ENCODE data around the gene AMMECR1. TPM values are rescaled to one million over a fixed set of nuclear protein-coding genes. Genes with fewer than 3 reads are reported as not detected.

Gene AMMECR1
- total and polyA plus RNA-seq, 2 of the 4 experiments (the other 2 are of a cell fraction) = 7.0 to 11.3 TPM

DNA sequence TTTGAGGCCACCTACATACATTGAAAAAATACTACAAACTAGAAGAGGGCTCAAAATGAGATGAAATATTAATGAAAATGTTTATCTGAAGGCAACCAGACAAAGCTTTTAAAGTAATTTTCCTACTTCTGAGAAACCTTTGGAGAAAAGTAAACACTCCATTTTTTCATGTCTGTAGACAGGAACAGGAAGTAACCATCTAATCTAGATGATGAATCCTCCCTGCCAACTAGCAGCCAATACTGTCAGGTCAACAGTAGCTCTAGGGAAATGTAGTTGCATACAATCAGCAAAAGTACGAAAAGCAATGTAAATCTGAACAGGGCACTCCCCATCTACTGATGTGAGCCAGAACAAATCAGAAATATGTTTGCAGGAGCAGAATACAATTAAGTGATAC is 49.0 kb downstream of the AMMECR1 start:
- dilution Hi-C loops (cut with HindIII; ENCODE audit: low sequenced_read_pairs, unreplicated experiment) = no loop called here
- in situ Hi-C loops (cut with MboI; ENCODE audit: low sequenced_read_pairs) = no loop called here
- no peak for ATAC-seq (ENCODE audit: low read depth)

More for the DNA sequence above, 49.0 kb downstream of the AMMECR1 start:
- no CpG with 5 or more reads among the region's 1 CpG for whole genome bisulfite sequencing, 2 experiments (ENCODE audit: extremely low coverage in 2 of 2, insufficient read length in 1 of 2)
- Histone ChIP-seq H3K27me3 (ENCODE audit: control insufficient read depth, insufficient read depth, low read length) (peaks cover 1% of the 10 kb centered on the region; the same call in 1 of the 2 replicates), H3K4ac (ENCODE audit: low read depth, low read length) (no peak overlapping the region), H4K20me1 (ENCODE audit: insufficient read depth, low read length) (no peaks in the 10 kb centered on the region), H2BK15ac (ENCODE audit: low read depth, low read length) (no peak overlapping the region), H4K91ac (ENCODE audit: insufficient read depth, low read depth, low read length) (no peak overlapping the region), H4K8ac (ENCODE audit: low read depth in 2 of 2, low read length in 2 of 2) (no peak overlapping the region), H2AK5ac (ENCODE audit: low read depth, low read length) (no peak overlapping the region), H3K23ac (ENCODE audit: low read depth, low read length) (no peak overlapping the region), H3K9me1 (ENCODE audit: insufficient read depth, low read length) (no peaks in the 10 kb centered on the region), H3K9ac (ENCODE audit: low read depth, low read length) (no peak overlapping the region), H4K5ac (ENCODE audit: low read depth, low read length) (no peak overlapping the region; the same call in 1 of the 2 replicates), H2BK5ac (ENCODE audit: low read depth, low read length, poor library complexity, severe bottlenecking) (no peak overlapping the region), H2BK20ac (ENCODE audit: low read depth, low read length) (no peak overlapping the region), H2AK9ac (replicated peaks; ENCODE audit: low read depth, low read length, poor library complexity) (no peak overlapping the region), H3K36me3 (ENCODE audit: control insufficient read depth, insufficient read depth, low read length) (no peaks in the 10 kb centered on the region), H3K79me1 (ENCODE audit: low read depth in 1 of 2, low read length in 2 of 2) (peaks cover 0 to 11% of the 10 kb centered on the region in 2 experiments; a peak in 1 of 4 replicates), H3K56ac (ENCODE audit: extremely low read depth, insufficient read depth, low read length) (no peak overlapping the region), H3K18ac (ENCODE audit: low read depth, low read length) (no peak overlapping the region), H3K4me3 (ENCODE audit: insufficient read depth, low read depth, low read length) (no peak overlapping the region), H3K9me3 (ENCODE audit: control insufficient read depth, insufficient read depth, low read length) (no peaks in the 10 kb centered on the region), H2AFZ (replicated peaks; ENCODE audit: low read length, poor library complexity) (no peak overlapping the region), H2BK120ac (ENCODE audit: low read depth, low read length) (no peak overlapping the region), H3K14ac (replicated peaks; ENCODE audit: low read depth, low read length) (no peak overlapping the region), H3K4me1 (ENCODE audit: control insufficient read depth, insufficient read depth, low read length) (no peaks in the 10 kb centered on the region), H3K4me2 (ENCODE audit: low read depth, low read length) (no peak overlapping the region), H3K27ac (ENCODE audit: insufficient read depth, low read length) (no peak overlapping the region)
- ChIA-PET POLR2A (ENCODE audit: unreplicated experiment) (no interaction called here), CTCF (no interaction called here)
- TF ChIP-seq RFX5 (IDR thresholded peaks at IDR 0.05; ENCODE audit: low read depth, low read length) (no peak), MAFK (IDR thresholded peaks at IDR 0.05; ENCODE audit: low read depth, low read length) (no peak), CEBPB (IDR thresholded peaks at IDR 0.05; ENCODE audit: low read depth, low read length) (no peak)
- TF ChIP-seq, protein P1, sequence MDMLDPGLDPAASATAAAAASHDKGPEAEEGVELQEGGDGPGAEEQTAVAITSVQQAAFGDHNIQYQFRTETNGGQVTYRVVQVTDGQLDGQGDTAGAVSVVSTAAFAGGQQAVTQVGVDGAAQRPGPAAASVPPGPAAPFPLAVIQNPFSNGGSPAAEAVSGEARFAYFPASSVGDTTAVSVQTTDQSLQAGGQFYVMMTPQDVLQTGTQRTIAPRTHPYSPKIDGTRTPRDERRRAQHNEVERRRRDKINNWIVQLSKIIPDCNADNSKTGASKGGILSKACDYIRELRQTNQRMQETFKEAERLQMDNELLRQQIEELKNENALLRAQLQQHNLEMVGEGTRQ (IDR thresholded peaks at IDR 0.05; ENCODE audit: low read depth, low read length) = no peak
- intact Hi-C loops (cut with micrococcal nuclease) = no loop called here
- DNase-seq = no peak
- no TSS peak for BruUV-seq (replicated peaks)
